HL-60 (cell line): ENCODE results near the gene PDIA4.

Source experiments
- DNase-seq, 2 experiments: peaks; one replicate each; pipeline ENCODE4 v3.0.0-alpha.2; 2010 to 2020; ENCODE audit warnings: low read depth in 1 of 2, low spot score in 1 of 2
- H3K27ac ChIP-seq: fragments of 250-450 bp; sonication (Bioruptor Pico); replicated peaks from 2 replicates; pipeline ENCODE4 v1.5.1; 2020; ENCODE audit warnings: mild to moderate bottlenecking, moderate library complexity
- H3K27me3 ChIP-seq: fragments of 250-450 bp; sonication (Bioruptor Pico); 2 replicates; pipeline ENCODE4 v1.5.1; 2021; ENCODE audit warnings: mild to moderate bottlenecking, moderate library complexity; ENCODE audit not compliant: insufficient read depth, poor library complexity, severe bottlenecking
- H3K4me3 ChIP-seq: replicated peaks from 2 replicates; pipeline ENCODE4 v1.5.1; 2011; ENCODE audit warnings: mild to moderate bottlenecking, control low read depth, low read length; ENCODE audit not compliant: insufficient read depth
- CTCF ChIP-seq: IDR thresholded peaks from one replicate; pipeline ENCODE4 v1.5.1; 2011; ENCODE audit warnings: low read length, control low read depth, inconsistent platforms; ENCODE audit not compliant: insufficient read depth
- GABPA ChIP-seq: IDR thresholded peaks from 2 replicates; pipeline ENCODE4 v1.6.1; 2012; ENCODE audit warnings: low read depth
- POLR2AphosphoS5 ChIP-seq: IDR thresholded peaks from 2 replicates; pipeline ENCODE4 v1.6.1; 2012; ENCODE audit warnings: low read depth
- REST ChIP-seq: IDR thresholded peaks from 2 replicates; pipeline ENCODE4 v1.6.1; 2012; ENCODE audit warnings: low read depth; ENCODE audit not compliant: insufficient replicate concordance
- SPI1 ChIP-seq: IDR thresholded peaks from 2 replicates; pipeline ENCODE4 v1.6.1; 2012; ENCODE audit warnings: low read depth, mild to moderate bottlenecking, borderline replicate concordance

The PDIA4 gene

GRCh38 chr7:149007146-149007545 lies 21.2 kb downstream of the PDIA4 start:
- Histone ChIP-seq H3K27ac (no peak overlapping the region), H3K27me3 (no peaks in the 10 kb centered on the region), H3K4me3 (no peak overlapping the region)
- TF ChIP-seq SPI1 (no peak), REST (no peak), CTCF (no peak), GABPA (no peak), POLR2AphosphoS5 (no peak)
- no peak for DNase-seq

- H3K27ac ChIP-seq: no peak overlapping the region
- H3K27me3 ChIP-seq: no peaks in the 10 kb centered on the region
- TF ChIP-seq SPI1: no peak
- no peak for TF ChIP-seq CTCF
- 0 out of 2 replicates have a peak, but pooled peaks have one; percentile 13 for TF ChIP-seq POLR2AphosphoS5
- DNase-seq: no peak
- no peak overlapping the region for H3K4me3 ChIP-seq
Measured at GRCh38 chr7:149006345-149006725, 22.0 kb downstream of the PDIA4 start.

- Histone ChIP-seq H3K27me3 (no peaks in the 10 kb centered on the region), H3K27ac (no peak overlapping the region), H3K4me3 (no peak overlapping the region)
- TF ChIP-seq CTCF (peak; percentile 47), SPI1 (no peak)
- DNase-seq: peak; percentile 43 to 72
Measured at GRCh38 chr7:149005427-149006344, 22.6 kb downstream of the PDIA4 start.

GRCh38 chr7:149004405-149005370 lies 23.6 kb downstream of the PDIA4 start:
- no peak for TF ChIP-seq POLR2AphosphoS5
- no peak for TF ChIP-seq CTCF
- no peak for TF ChIP-seq REST
- no peak for TF ChIP-seq GABPA
- no peak for TF ChIP-seq SPI1
- H3K27ac ChIP-seq: no peak overlapping the region
- no peak for DNase-seq
- H3K4me3 ChIP-seq: no peak overlapping the region
- H3K27me3 ChIP-seq: no peaks in the 10 kb centered on the region
